ENCODE data around the gene SLC4A7. TPM values are rescaled to one million over a fixed set of nuclear protein-coding genes. Genes with fewer than 3 reads are reported as not detected.

SLC4A7 gene
- total RNA-seq, 1 donor from 2014 or later: 96.6 TPM

GRCh38 chr3:27349832-27350231, 134.4 kb downstream of the SLC4A7 start:
- no peaks in the 10 kb centered on the region for H3K27me3 ChIP-seq (ENCODE audit: control insufficient read depth, insufficient read depth, low read length)
- no peak overlapping the region for H3K4me3 ChIP-seq (ENCODE audit: low read depth, low read length)
- TF ChIP-seq CTCF (IDR thresholded peaks at IDR 0.05; ENCODE audit: insufficient read depth, low read length, severe bottlenecking): no peak
- FAIRE-seq: no peak
- no peaks in the 10 kb centered on the region for H3K36me3 ChIP-seq (ENCODE audit: control insufficient read depth, insufficient read depth, low read length)
- peak; percentile 85 for DNase-seq (ENCODE audit: low read depth)

DNA sequence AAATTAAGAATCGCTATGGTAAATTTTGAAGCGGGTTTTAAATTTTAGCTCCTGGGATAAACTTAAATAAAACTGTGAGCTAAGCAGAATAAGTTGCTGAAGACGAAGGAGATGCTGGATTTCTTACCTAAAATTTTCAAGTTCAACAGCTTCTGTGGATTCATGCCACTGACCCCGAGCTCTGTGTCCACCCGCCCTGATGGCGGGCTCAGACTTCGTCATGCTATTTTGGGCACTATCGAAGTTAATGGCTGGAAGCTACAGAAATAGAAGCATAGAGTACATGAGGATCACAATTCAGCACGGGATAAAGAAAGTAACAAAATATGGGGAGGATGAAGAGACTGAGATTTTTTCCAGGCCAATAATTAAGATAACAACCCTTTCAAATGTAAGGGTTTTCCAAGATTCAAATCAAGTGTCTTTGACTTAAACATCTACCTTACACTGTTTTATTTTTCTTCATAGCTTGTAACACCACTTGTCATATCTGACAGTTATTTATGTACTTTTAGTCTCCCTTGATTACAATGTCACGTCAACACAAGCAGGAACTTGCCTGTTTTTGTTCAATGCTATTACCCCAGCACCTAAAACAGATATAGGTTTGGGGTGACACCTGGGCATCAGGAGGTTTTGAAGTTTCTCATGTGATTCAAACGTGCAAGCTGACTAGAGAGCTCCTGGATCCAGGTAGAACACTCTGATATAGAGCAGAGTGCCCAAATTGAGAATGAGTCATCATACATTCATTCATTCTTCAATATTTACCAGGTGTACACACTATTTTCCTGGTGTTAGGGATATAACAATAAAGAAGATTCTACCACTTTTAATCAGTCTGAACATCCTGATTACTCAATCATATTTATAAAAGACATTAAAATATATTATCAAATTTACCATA, 138.0 kb downstream of the SLC4A7 start:
- Histone ChIP-seq H3K4me3 (ENCODE audit: low read depth, low read length) (no peak overlapping the region), H3K36me3 (ENCODE audit: control insufficient read depth, insufficient read depth, low read length) (no peaks in the 10 kb centered on the region), H3K27me3 (ENCODE audit: control insufficient read depth, insufficient read depth, low read length) (no peaks in the 10 kb centered on the region)
- no peak for FAIRE-seq
- peak; percentile 67 for DNase-seq (ENCODE audit: low read depth)
- TF ChIP-seq CTCF (IDR thresholded peaks at IDR 0.05; ENCODE audit: insufficient read depth, low read length, severe bottlenecking): no peak

DNA sequence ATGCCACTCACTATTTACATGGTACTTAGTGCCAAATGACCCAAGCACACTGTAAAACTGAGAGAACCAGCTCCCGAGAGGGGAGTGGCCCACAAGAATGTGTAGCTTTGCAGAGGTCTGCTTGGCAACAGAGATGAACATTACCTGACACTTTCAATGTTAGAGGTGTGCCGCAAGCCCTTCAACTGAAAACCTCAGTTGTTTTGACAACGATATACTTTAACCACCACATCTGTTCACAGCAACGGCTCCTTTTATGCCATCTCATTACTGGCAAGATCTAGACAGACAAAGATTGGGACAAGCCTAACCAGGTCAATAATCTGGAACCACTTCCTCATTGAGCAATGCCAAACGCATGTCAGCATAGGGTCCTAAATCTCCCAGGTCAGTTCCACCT, 138.7 kb downstream of the SLC4A7 start:
- no peaks in the 10 kb centered on the region for H3K27me3 ChIP-seq (ENCODE audit: control insufficient read depth, insufficient read depth, low read length)
- peak; percentile 42 for DNase-seq (ENCODE audit: low read depth)
- H3K4me3 ChIP-seq (ENCODE audit: low read depth, low read length): no peak overlapping the region
- H3K36me3 ChIP-seq (ENCODE audit: control insufficient read depth, insufficient read depth, low read length): no peaks in the 10 kb centered on the region
- no peak for FAIRE-seq
- TF ChIP-seq CTCF (IDR thresholded peaks at IDR 0.05; ENCODE audit: insufficient read depth, low read length, severe bottlenecking): no peak

DNA sequence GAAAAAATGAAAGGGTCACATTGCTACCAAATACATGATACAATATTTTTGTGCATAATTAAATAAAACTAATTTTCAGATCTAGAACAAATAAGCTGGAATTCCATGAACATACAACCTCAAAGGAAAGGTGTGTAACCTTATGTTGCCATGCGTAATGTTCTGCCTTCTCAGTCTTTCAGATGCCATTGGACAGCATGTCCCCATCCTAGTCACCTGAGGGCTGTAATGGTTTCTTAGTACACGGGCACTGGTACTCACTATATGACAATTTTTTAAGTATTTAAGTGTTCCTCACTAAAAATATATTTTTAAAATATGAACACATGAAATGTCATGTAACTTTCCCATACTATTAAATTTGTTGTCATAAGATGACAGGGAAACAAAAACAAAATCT, 139.1 kb downstream of the SLC4A7 start:
- TF ChIP-seq CTCF (IDR thresholded peaks at IDR 0.05; ENCODE audit: insufficient read depth, low read length, severe bottlenecking): no peak
- FAIRE-seq: no peak

DNA sequence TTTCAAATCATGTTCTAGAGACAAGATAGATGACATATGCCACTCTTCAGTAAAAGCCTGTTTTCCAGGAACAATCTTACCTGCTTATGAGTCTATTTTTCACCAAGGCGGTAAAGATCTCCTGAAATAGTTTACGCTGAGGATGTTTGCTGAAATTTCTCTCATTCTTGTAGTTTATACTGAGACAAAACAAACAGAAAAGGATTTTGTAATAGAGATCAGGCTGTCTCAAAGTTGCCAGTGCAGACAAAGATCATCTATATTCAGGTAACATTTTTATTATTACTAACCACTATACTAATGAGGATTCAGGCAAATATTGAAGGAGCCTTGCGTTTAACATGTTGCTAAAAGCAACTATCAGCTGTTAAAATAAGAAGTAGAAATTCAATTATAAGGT, 140.0 kb downstream of the SLC4A7 start:
- DNase-seq (ENCODE audit: low read depth) (no peak), FAIRE-seq (no peak)
- Histone ChIP-seq H3K4me3 (ENCODE audit: low read depth, low read length) (no peak overlapping the region), H3K27me3 (ENCODE audit: control insufficient read depth, insufficient read depth, low read length) (no peaks in the 10 kb centered on the region), H3K36me3 (ENCODE audit: control insufficient read depth, insufficient read depth, low read length) (no peaks in the 10 kb centered on the region)
- no peak for TF ChIP-seq CTCF (IDR thresholded peaks at IDR 0.05; ENCODE audit: insufficient read depth, low read length, severe bottlenecking)

More for the DNA sequence above, 139.1 kb downstream of the SLC4A7 start:
- H3K4me3 ChIP-seq (ENCODE audit: low read depth, low read length): no peak overlapping the region
- no peak for DNase-seq (ENCODE audit: low read depth)
- H3K27me3 ChIP-seq (ENCODE audit: control insufficient read depth, insufficient read depth, low read length): no peaks in the 10 kb centered on the region
- H3K36me3 ChIP-seq (ENCODE audit: control insufficient read depth, insufficient read depth, low read length): no peaks in the 10 kb centered on the region
